K562 (cell line): ENCODE measurements around the gene GIPR. TPM values are rescaled to one million over a fixed set of nuclear protein-coding genes. Genes with fewer than 3 reads are reported as not detected.
A peak's percentile ranks its signal among the peaks of the same experiment; 100 is the strongest.

Experiments
- ATAC-seq: fragments of 200-7000 bp; cut with Tn5 transposase; 3 replicates; pipeline ENCODE4 v1.9.1; 2020; ENCODE audit warnings: moderate library complexity
- BruUV-seq: library from RNA; stranded (reverse); fragments of 400-500 nt; replicated peaks from 2 replicates; lab custom pipeline; 2021; lab: Mats Ljungman, UMichigan
- CTCF ChIA-PET: fragments of 300-600 bp; formaldehyde crosslinking; extraction: SDS; loops from one replicate; lab custom pipeline; 2021; ENCODE audit warnings: low intra/inter-chr PET ratio; lab: Yijun Ruan, JAX
- POLR2A ChIA-PET: fragments of 300-600, 350-650 bp; sonication (Branson Sonifier 250); formaldehyde crosslinking; extraction: SDS; loops from one replicate; lab custom pipeline; 2021; ENCODE audit warnings: antibody characterized with exemption, inconsistent platforms; lab: Yijun Ruan, JAX
- DNase-seq, 4 experiments: peaks; one replicate each; pipeline versions ENCODE4 v3.0.0 to v3.0.0-alpha.2; 2011 to 2018; ENCODE audit warnings: low spot score in 3 of 4, mixed read lengths in 3 of 4; ENCODE audit errors: extremely low read depth in 1 of 4
- FAIRE-seq: peaks from 2 replicates; lab custom pipeline; 2011; peaks lifted over from hg19 to GRCh38; lab: Jason Lieb, UNC
- H2AFZ ChIP-seq: 2 replicates; pipeline ENCODE4 v1.6.0; 2011; ENCODE audit warnings: low read depth, low read length, control low read depth, inconsistent platforms
- H3K27ac ChIP-seq: fragments of 200-600 bp; 3 replicates; pipeline ENCODE4 v1.8.0; 2011; ENCODE audit warnings: low read depth, mild to moderate bottlenecking, control low read depth, inconsistent platforms, low read length, moderate library complexity, mixed read lengths; ENCODE audit errors: extremely low read depth
- H3K27me3 ChIP-seq, 2 experiments: fragments of 300-600 bp in 1 of 2; 2 replicates in 1 of 2; 3 replicates in 1 of 2; pipeline versions ENCODE4 v1.6.0 to v1.8.0; 2011; ENCODE audit warnings: inconsistent platforms in 2 of 2, low read length in 2 of 2, mild to moderate bottlenecking in 1 of 2, mixed read lengths in 1 of 2, moderate library complexity in 1 of 2; ENCODE audit not compliant: control insufficient read depth in 2 of 2, insufficient read depth in 2 of 2
- H3K36me3 ChIP-seq: fragments of 300-600 bp; 3 replicates; pipeline ENCODE4 v1.8.0; 2011; ENCODE audit warnings: mild to moderate bottlenecking, low read length, inconsistent platforms; ENCODE audit not compliant: control insufficient read depth, insufficient read depth
- H3K4me1 ChIP-seq, 2 experiments: fragments of 200-600 bp in 1 of 2; replicated peaks in 1 of 2; 2 replicates in 1 of 2; 3 replicates in 1 of 2; pipeline versions ENCODE4 v1.5.1 to v1.8.0; 2011; ENCODE audit warnings: inconsistent platforms in 2 of 2, low read length in 2 of 2, mild to moderate bottlenecking in 1 of 2, mixed read lengths in 1 of 2, moderate library complexity in 1 of 2; ENCODE audit not compliant: control insufficient read depth in 2 of 2, insufficient read depth in 2 of 2
- H3K4me2 ChIP-seq: 2 replicates; pipeline ENCODE4 v1.6.1; 2011; ENCODE audit warnings: low read length, control low read depth, inconsistent platforms, mixed read lengths; ENCODE audit not compliant: insufficient read depth
- H3K4me3 ChIP-seq: fragments of 200-600 bp; sonication (generic), shearing (Covaris generic); 2 replicates; pipeline ENCODE4 v1.5.1; 2016; ENCODE audit warnings: control low read depth, inconsistent platforms
- H3K79me2 ChIP-seq: fragments of 200-600 bp; 3 replicates; pipeline ENCODE4 v1.8.0; 2011; ENCODE audit warnings: low read length, inconsistent platforms; ENCODE audit not compliant: control insufficient read depth, insufficient read depth
- H3K9ac ChIP-seq, 2 experiments: 2 replicates each; pipeline versions ENCODE4 v1.6.0 to v1.6.1; 2011; ENCODE audit warnings: low read depth in 2 of 2, low read length in 2 of 2, control low read depth in 1 of 2, inconsistent platforms in 1 of 2, mild to moderate bottlenecking in 1 of 2, mixed read lengths in 1 of 2; ENCODE audit not compliant: insufficient read depth in 1 of 2
- H3K9me1 ChIP-seq: one replicate; pipeline ENCODE4 v1.6.0; 2011; ENCODE audit warnings: inconsistent platforms, mild to moderate bottlenecking, low read length, moderate library complexity; ENCODE audit not compliant: control insufficient read depth, insufficient read depth
- H3K9me3 ChIP-seq: replicated peaks from 2 replicates; pipeline ENCODE4 v1.5.1; 2011; ENCODE audit warnings: low read depth, low read length, inconsistent platforms; ENCODE audit not compliant: control insufficient read depth, insufficient read depth
- H4K20me1 ChIP-seq: replicated peaks from 2 replicates; pipeline ENCODE4 v1.6.1; 2011; ENCODE audit warnings: low read length, inconsistent platforms, mixed read lengths; ENCODE audit not compliant: control insufficient read depth, insufficient read depth
- BCOR ChIP-seq: fragments of 450-650 bp; IDR thresholded peaks from 2 replicates; pipeline ENCODE4 v1.6.1; 2016
- CCNT2 ChIP-seq: IDR thresholded peaks from 2 replicates; pipeline ENCODE4 v1.6.1; 2011; ENCODE audit warnings: borderline replicate concordance, low read depth, mild to moderate bottlenecking, moderate library complexity, mixed read lengths, low read length; ENCODE audit not compliant: insufficient read length; ENCODE audit errors: extremely low read depth
- FOXJ2 ChIP-seq: fragments of 200-800 bp; sonication (Bioruptor generic); IDR thresholded peaks from 2 replicates; pipeline ENCODE4 v1.6.1; 2016; ENCODE audit warnings: missing genetic modification characterization, missing compliant biosample characterization
- KDM1A ChIP-seq, 2 experiments: fragments of 450-650 bp; IDR thresholded peaks; 2 replicates each; pipeline ENCODE4 v1.6.1; 2016; ENCODE audit warnings: mild to moderate bottlenecking in 2 of 2
- MXI1 ChIP-seq: IDR thresholded peaks from 2 replicates; pipeline ENCODE4 v1.6.1; 2011; ENCODE audit warnings: low read depth, mild to moderate bottlenecking, improper control_type of control experiment, low read length
- NCOA4 ChIP-seq: fragments of 450-650 bp; IDR thresholded peaks from 2 replicates; pipeline ENCODE4 v1.6.1; 2018; ENCODE audit warnings: mild to moderate bottlenecking; ENCODE audit not compliant: partially characterized antibody
- POLR2G ChIP-seq: fragments of 200-400 bp; formaldehyde crosslinking; IDR thresholded peaks from 2 replicates; pipeline ENCODE4 v1.6.1; 2017; ENCODE audit warnings: low read depth, mild to moderate bottlenecking, antibody characterized with exemption, low read length, moderate library complexity
- SMARCB1 ChIP-seq: IDR thresholded peaks from 2 replicates; pipeline ENCODE4 v1.6.1; 2011; ENCODE audit warnings: improper control_type of control experiment, low read depth; ENCODE audit not compliant: insufficient read length
- SUPT5H ChIP-seq: fragments of 450-650 bp; IDR thresholded peaks from 2 replicates; pipeline ENCODE4 v1.6.1; 2016
- ZNF431 ChIP-seq: sonication (generic); formaldehyde crosslinking; IDR thresholded peaks from 2 replicates; pipeline ENCODE4 v1.8.0; 2022; ENCODE audit warnings: mild to moderate bottlenecking, missing genetic modification reagents
- WGBS: fragments of 100-300 bp; shearing (Covaris generic); methylation state at CpG from one replicate; pipeline ENCODE4 v1.1.6; 2016; ENCODE audit warnings: low coverage, mixed read lengths; ENCODE audit not compliant: insufficient coverage; ENCODE audit errors: missing lambda C conversion rate; 5-methylcytosine and 5-hydroxymethylcytosine counted together
- in situ Hi-C: fragments of 300-500 bp; cut with MboI; formaldehyde crosslinking; loops from 4 replicates; pipeline ENCODE4 v1.15.0; 2018; ENCODE audit warnings: inconsistent platforms, mixed read lengths
- intact Hi-C: fragments of 100-400 bp; cut with micrococcal nuclease; formaldehyde crosslinking; loops from 2 replicates; pipeline ENCODE4 v1.14.2; 2022
- polyA plus RNA-seq, 8 experiments: library from polyadenylated mRNA; depleted of rRNA in 4 of 8; stranded (reverse) in 5 of 8; unstranded in 3 of 8; fragments of >200 nt; fragmentation: Nextera tagmentation in 2 of 8; fragmentation: Illumina TruSeq in 1 of 8; extraction: Ambion mirVana in 2 of 8; extraction: Trizol in 1 of 8; gene quantifications; 2 replicates each; pipeline versions ENCODE4 v1.2.1 to v1.2.3, GENCODE V29; 2011 to 2014; ENCODE audit warnings: inconsistent platforms in 1 of 8, missing spikeins in 1 of 8
- total RNA-seq, 7 experiments: library from RNA; depleted of rRNA in 6 of 7; stranded (reverse); fragments of >200 nt in 6 of 7; fragmentation: Illumina TruSeq in 2 of 7; extraction: Trizol in 2 of 7; gene quantifications; 2 replicates each; pipeline versions ENCODE4 v1.2.1 to v1.2.3, GENCODE V29; 2011 to 2021; ENCODE audit warnings: low replicate concordance in 1 of 7
- TF ChIP-seq, protein P1 (sequence below), 3 experiments: IDR thresholded peaks in 2 of 3; conservative IDR thresholded peaks in 1 of 3; 2 replicates each; pipeline ENCODE4 v1.5.1; 2011 to 2012; ENCODE audit warnings: low read length in 3 of 3, mild to moderate bottlenecking in 3 of 3, control low read depth in 2 of 3, improper control_type of control experiment in 1 of 3, inconsistent platforms in 1 of 3, low read depth in 1 of 3, mixed read lengths in 1 of 3, moderate library complexity in 1 of 3; ENCODE audit not compliant: insufficient read depth in 2 of 3
- TF ChIP-seq, protein P2 (sequence below): sonication (generic); formaldehyde crosslinking; IDR thresholded peaks from 2 replicates; pipeline ENCODE4 v1.9.0; 2022; ENCODE audit warnings: mild to moderate bottlenecking, missing genetic modification reagents

Gene GIPR
- total and polyA plus RNA-seq, 9 of the 15 experiments (the other 6 are each of a cell fraction or from before 2014, with no cell fraction given): 2.2 to 26.8 (median 12.7) TPM

DNA sequence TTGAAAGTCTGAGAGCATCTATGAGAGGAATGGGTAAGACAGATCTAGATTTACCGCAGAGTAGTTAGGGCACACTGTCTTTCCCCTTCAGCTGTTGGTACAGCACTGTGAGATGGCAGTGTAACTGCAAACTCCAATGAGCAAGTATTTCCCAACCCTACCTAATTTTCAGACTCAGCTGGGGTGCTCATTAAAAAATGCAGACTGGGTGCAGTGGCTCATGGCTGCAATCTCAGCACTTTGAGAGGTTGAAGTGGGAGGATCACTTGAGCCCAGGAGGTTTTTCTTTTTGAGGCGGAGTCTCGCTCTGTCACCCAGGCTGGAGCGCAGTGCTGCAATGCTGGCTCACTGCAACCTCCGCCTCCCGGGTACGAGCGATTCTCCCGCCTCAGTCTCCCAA, 37.1 kb downstream of the GIPR start:
- no peaks in the 10 kb centered on the region; a peak in 1 of 5 replicates for H3K4me1 ChIP-seq
- DNase-seq: no peak
- no peaks in the 10 kb centered on the region for H3K9me1 ChIP-seq
- no peaks in the 10 kb centered on the region for H3K27me3 ChIP-seq
- peak; percentile 3; the same call in 1 of the 2 replicates for TF ChIP-seq SUPT5H
- peak; percentile 42; the same call in 1 of the 2 replicates for TF ChIP-seq POLR2G
- 0 out of 4 replicates have a peak, but pooled peaks of 1 of the 2 experiments have one; percentile 8 for TF ChIP-seq KDM1A (IDR thresholded peaks at IDR 0.05)
- TF ChIP-seq FOXJ2 (tag): no peak
- BruUV-seq: no TSS peak
- 66% methylated on average over 9 of the region's 9 CpGs for WGBS
- no peak overlapping the region for H3K27ac ChIP-seq
- H3K4me3 ChIP-seq: no peak overlapping the region
- intact Hi-C loops: no loop called here
- H3K9me3 ChIP-seq: no peaks in the 10 kb centered on the region
- H3K36me3 ChIP-seq: peaks cover 31% of the 10 kb centered on the region; the same call in 1 of the 3 replicates
- H3K79me2 ChIP-seq: no peaks in the 10 kb centered on the region
- ChIA-PET CTCF (no interaction called here), POLR2A (interaction anchor here (1.2 to 6.0 kb wide), 3 partner anchors 10 to 22 kb away, joined by 3 to 46 read pairs (median 16); partner anchors contain the start of genes QPCTL and SNRPD2)
- no peaks in the 10 kb centered on the region for H4K20me1 ChIP-seq
- ATAC-seq: peak; percentile 37; the same call in 2 of the 3 replicates
- H3K4me2 ChIP-seq: no peak overlapping the region
- H2AFZ ChIP-seq: no peak overlapping the region
- in situ Hi-C loops: no loop called here
- no peak overlapping the region for H3K9ac ChIP-seq
- no peak for FAIRE-seq

DNA sequence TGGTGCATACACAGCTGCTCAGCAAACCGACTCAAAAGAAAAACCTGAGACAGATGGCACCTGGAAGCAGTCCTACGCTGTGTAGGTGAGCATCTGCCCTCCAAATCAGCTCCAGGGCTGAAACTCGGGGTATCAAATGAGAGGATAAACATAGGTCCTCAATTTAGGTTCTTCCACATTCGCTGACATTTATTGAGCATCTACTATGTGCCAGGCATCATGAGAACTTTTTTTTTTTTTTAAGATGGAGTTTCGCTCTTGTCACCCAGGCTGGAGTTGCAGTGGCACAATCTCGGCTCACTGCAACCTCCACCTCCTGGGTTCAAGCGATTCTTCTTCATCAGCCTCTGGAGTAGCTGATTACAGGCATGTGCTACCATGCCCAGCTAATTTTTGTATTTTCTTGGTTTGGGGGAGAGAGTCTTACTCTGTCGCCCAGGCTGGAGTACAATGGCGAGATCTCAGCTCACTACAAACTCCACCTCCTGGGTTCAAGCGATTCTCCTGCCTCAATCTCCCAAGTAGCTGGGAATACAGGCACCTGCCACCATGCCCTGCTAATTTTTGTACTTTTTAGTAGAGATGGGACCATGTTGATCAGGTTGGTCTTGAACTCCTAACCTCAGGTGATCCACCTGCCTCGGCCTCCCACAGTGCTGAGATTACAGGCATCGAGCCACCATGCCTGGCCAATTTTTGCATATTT, 37.8 kb downstream of the GIPR start:
- ChIA-PET CTCF (no interaction called here), POLR2A (interaction anchor here (0.6 to 6.0 kb wide), 4 partner anchors 9 to 336 kb away, joined by 3 to 46 read pairs (median 10); partner anchors contain the start of genes QPCTL and SNRPD2)
- BruUV-seq: no TSS peak
- H3K9me3 ChIP-seq: no peaks in the 10 kb centered on the region
- H3K27ac ChIP-seq: no peak overlapping the region
- H3K4me2 ChIP-seq: no peak overlapping the region
- no peak overlapping the region for H3K4me3 ChIP-seq
- H2AFZ ChIP-seq: no peak overlapping the region
- in situ Hi-C loops (no loop called here), intact Hi-C loops (no loop called here)
- DNase-seq: no peak
- H3K27me3 ChIP-seq: no peaks in the 10 kb centered on the region
- H3K9ac ChIP-seq: no peak overlapping the region
- no peaks in the 10 kb centered on the region; the same call in 2 of the 3 replicates for H3K79me2 ChIP-seq
- H3K9me1 ChIP-seq: no peaks in the 10 kb centered on the region
- 70% methylated on average over 12 of the region's 12 CpGs for WGBS
- no peaks in the 10 kb centered on the region for H4K20me1 ChIP-seq
- ATAC-seq: no peak
- H3K36me3 ChIP-seq: peaks cover 38% of the 10 kb centered on the region; the same call in 1 of the 3 replicates
- no peak for FAIRE-seq
- no peaks in the 10 kb centered on the region; a peak in 2 of 5 replicates for H3K4me1 ChIP-seq
- TF ChIP-seq NCOA4: no peak
- TF ChIP-seq ZNF431 (CRISPR knock-in tag): no peak
- TF ChIP-seq MXI1: no peak
- TF ChIP-seq POLR2G: 0 out of 2 replicates have a peak, but pooled peaks have one; percentile 8
- no peak for TF ChIP-seq SMARCB1
- TF ChIP-seq, protein P1, sequence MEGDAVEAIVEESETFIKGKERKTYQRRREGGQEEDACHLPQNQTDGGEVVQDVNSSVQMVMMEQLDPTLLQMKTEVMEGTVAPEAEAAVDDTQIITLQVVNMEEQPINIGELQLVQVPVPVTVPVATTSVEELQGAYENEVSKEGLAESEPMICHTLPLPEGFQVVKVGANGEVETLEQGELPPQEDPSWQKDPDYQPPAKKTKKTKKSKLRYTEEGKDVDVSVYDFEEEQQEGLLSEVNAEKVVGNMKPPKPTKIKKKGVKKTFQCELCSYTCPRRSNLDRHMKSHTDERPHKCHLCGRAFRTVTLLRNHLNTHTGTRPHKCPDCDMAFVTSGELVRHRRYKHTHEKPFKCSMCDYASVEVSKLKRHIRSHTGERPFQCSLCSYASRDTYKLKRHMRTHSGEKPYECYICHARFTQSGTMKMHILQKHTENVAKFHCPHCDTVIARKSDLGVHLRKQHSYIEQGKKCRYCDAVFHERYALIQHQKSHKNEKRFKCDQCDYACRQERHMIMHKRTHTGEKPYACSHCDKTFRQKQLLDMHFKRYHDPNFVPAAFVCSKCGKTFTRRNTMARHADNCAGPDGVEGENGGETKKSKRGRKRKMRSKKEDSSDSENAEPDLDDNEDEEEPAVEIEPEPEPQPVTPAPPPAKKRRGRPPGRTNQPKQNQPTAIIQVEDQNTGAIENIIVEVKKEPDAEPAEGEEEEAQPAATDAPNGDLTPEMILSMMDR (IDR thresholded peaks at IDR 0.05 in 2 of 3, conservative IDR thresholded peaks at IDR 0.05 in 1 of 3; ENCODE audit: insufficient read depth in 2 of 3, low read depth in 1 of 3, low read length in 3 of 3): no peak
- 0 out of 2 replicates have a peak, but pooled peaks have one; percentile 32 for TF ChIP-seq BCOR
- TF ChIP-seq, protein P2, sequence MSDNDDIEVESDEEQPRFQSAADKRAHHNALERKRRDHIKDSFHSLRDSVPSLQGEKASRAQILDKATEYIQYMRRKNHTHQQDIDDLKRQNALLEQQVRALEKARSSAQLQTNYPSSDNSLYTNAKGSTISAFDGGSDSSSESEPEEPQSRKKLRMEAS: no peak
- no peak for TF ChIP-seq CCNT2
